BE2C (cell line): ENCODE measurements around the gene STK32A.
A peak's percentile ranks its signal among the peaks of the same experiment; 100 is the strongest.

Experiments used
- DNase-seq: peaks from one replicate; pipeline ENCODE4 v3.0.0-alpha.2; 2020
- H3K27me3 ChIP-seq: fragments of 250-450 bp; sonication (Bioruptor Pico); 2 replicates; pipeline ENCODE4 v1.5.1; 2020; ENCODE audit warnings: mild to moderate bottlenecking
- H3K36me3 ChIP-seq: fragments of 250-450 bp; sonication (Bioruptor Pico); 2 replicates; pipeline ENCODE4 v1.5.1; 2020; ENCODE audit warnings: mild to moderate bottlenecking
- H3K4me1 ChIP-seq: fragments of 250-450 bp; sonication (Bioruptor Pico); 2 replicates; pipeline ENCODE4 v1.5.1; 2020
- H3K4me3 ChIP-seq: 2 replicates; pipeline ENCODE4 v1.5.1; 2011; ENCODE audit warnings: low read depth, low read length
- H3K9me3 ChIP-seq: fragments of 250-450 bp; sonication (Bioruptor Pico); 2 replicates; pipeline ENCODE4 v1.5.1; 2020
- TF ChIP-seq, protein P1 (sequence below): IDR thresholded peaks from 2 replicates; pipeline ENCODE4 v1.5.1; 2012; ENCODE audit warnings: mild to moderate bottlenecking, low read depth, low read length

Gene STK32A

DNA sequence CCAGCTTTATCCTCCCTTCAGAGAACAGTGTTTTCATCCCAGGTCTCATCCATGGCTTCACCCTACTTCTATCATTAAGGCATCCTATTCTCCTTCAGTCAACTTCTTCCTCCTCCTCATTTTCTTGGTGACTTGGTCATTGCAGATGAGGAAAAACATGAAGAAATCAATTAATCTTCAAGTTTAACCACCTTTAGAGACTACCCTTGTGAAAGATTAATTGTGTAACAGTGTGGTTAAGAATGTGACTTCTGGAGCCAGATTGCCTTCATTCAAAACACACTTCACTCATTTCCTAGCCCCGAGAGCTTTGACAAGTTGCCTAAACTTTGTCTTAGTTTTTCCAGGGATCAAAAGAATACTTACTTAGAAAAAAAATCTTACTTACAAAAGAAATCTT lies 110.0 kb downstream of the STK32A start:
- TF ChIP-seq, protein P1, sequence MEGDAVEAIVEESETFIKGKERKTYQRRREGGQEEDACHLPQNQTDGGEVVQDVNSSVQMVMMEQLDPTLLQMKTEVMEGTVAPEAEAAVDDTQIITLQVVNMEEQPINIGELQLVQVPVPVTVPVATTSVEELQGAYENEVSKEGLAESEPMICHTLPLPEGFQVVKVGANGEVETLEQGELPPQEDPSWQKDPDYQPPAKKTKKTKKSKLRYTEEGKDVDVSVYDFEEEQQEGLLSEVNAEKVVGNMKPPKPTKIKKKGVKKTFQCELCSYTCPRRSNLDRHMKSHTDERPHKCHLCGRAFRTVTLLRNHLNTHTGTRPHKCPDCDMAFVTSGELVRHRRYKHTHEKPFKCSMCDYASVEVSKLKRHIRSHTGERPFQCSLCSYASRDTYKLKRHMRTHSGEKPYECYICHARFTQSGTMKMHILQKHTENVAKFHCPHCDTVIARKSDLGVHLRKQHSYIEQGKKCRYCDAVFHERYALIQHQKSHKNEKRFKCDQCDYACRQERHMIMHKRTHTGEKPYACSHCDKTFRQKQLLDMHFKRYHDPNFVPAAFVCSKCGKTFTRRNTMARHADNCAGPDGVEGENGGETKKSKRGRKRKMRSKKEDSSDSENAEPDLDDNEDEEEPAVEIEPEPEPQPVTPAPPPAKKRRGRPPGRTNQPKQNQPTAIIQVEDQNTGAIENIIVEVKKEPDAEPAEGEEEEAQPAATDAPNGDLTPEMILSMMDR: no peak
- Histone ChIP-seq H3K36me3 (no peaks in the 10 kb centered on the region), H3K9me3 (no peaks in the 10 kb centered on the region), H3K27me3 (no peaks in the 10 kb centered on the region), H3K4me1 (no peaks in the 10 kb centered on the region), H3K4me3 (no peak overlapping the region)
- no peak for DNase-seq

DNA sequence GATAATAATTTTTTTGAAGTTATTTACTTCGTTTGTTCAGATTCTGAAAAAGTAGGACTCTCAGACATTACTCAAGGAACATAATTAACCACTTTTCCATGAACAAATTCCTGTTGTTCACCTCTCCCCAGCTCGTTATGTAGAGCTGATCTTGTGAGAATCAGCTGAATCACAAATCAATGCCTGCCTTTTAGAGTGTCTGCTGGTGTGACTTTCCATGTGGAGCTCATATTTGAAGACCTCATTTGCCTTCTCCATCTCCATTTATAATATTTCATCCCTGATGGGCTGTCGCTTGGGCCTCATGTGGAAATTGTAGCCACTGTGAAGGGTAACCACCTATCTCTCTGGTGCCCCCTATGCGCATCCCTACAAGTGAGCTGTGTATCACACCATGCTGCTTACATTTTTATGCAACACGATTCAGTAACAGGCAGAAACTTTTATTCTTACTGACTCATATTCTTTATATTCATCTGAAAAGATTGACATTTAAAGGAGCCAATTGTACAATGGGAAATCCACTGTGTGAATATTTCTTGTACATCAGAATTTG lies 111.3 kb downstream of the STK32A start:
- Histone ChIP-seq H3K36me3 (no peaks in the 10 kb centered on the region), H3K9me3 (no peaks in the 10 kb centered on the region), H3K4me1 (no peaks in the 10 kb centered on the region), H3K4me3 (no peak overlapping the region), H3K27me3 (no peaks in the 10 kb centered on the region)
- DNase-seq: peak; percentile 41
- TF ChIP-seq, protein P1: peak; percentile 66

DNA sequence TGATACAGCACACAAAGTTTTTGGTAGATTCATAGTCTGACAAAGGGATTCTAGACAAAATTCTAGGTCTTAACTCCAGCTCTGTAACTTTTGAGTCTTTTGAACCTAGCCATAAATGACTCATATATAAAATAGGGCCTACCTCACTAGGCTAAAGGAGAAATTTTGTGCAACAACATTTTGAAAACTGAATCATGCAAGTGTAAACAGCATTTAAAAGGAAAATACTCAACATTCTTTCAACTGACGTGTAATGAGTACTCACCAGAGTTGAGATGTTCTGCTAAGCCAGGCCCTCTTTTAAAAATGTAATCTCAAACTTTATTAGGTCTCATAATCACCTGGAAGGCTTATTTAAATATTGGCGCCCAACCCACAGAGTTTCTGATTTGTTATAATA lies 113.2 kb downstream of the STK32A start:
- Histone ChIP-seq H3K4me3 (no peak overlapping the region), H3K36me3 (no peaks in the 10 kb centered on the region), H3K27me3 (no peaks in the 10 kb centered on the region), H3K9me3 (no peaks in the 10 kb centered on the region), H3K4me1 (no peaks in the 10 kb centered on the region)
- TF ChIP-seq, protein P1: no peak
- no peak for DNase-seq

DNA sequence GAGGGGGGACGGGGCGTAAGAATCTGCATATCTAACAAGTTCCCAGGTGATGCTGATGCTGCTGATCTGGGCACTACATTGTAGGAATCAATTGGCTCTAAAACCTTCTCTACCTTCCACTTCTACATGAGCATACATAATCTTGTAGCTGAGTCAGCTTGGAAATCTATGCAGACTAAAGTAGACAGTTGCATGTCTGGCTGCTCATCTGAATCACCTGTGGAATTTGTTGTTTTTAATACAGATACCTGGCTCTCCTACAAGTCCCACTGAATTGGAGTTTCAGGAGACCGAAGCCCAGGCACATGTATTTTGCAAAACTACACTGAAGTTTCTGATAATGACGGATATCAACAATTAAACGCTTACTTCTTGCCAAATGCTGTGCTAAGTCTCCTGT lies 113.6 kb downstream of the STK32A start:
- no peak for DNase-seq
- no peak overlapping the region for H3K4me3 ChIP-seq

DNA sequence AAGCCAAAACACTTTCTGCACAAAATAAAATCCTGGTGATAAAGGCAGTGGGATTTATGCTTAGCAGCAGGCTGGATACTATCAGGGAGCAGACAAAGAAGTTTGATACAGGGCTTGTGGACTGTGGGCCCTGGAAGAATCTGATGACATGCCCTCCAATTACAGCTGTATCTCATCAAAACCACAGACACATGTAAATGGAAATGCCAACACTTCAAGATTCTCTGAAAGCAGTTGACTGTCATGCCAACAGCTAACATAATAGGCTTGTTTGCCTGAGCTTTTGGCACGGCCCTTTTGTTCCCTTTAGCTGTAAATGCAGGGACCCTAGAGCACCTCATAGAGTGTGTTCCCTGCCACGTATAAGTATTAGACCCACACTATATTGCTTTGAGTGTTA lies 114.4 kb downstream of the STK32A start:
- Histone ChIP-seq H3K4me1 (peaks cover 1% of the 10 kb centered on the region; the same call in 1 of the 2 replicates), H3K36me3 (no peaks in the 10 kb centered on the region), H3K27me3 (no peaks in the 10 kb centered on the region), H3K4me3 (no peak overlapping the region), H3K9me3 (no peaks in the 10 kb centered on the region)
- no peak for DNase-seq
- TF ChIP-seq, protein P1: no peak

More for the DNA sequence above, 113.6 kb downstream of the STK32A start:
- Histone ChIP-seq H3K27me3 (no peaks in the 10 kb centered on the region), H3K36me3 (no peaks in the 10 kb centered on the region), H3K4me1 (no peaks in the 10 kb centered on the region), H3K9me3 (no peaks in the 10 kb centered on the region)
- TF ChIP-seq, protein P1: no peak

DNA sequence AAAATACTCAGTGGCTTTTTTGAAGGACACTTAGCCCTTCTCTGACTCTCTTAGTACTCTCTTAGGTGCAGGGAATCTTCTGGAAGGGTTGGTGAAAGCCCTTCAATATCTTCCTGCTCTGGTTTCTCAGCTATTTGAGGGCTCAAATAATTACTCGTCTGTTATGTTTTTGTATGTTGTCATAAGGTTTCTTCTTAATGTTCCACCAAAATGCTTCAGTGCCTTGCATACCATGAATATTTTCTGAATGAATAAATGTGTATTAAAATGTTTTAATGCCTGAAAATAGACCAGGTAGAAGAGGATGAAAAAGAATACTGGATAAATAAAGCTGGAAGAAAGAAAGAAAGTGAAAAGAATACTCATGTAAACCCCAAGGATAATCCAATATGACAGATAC lies 124.3 kb downstream of the STK32A start:
- Histone ChIP-seq H3K27me3 (no peaks in the 10 kb centered on the region), H3K4me1 (peaks cover 2% of the 10 kb centered on the region; the same call in 1 of the 2 replicates), H3K4me3 (no peak overlapping the region), H3K36me3 (no peaks in the 10 kb centered on the region), H3K9me3 (no peaks in the 10 kb centered on the region)
- no peak for DNase-seq
- TF ChIP-seq, protein P1: no peak
